RWPE2 (cell line): ENCODE data around the gene PITX3.

Experiments
- ATAC-seq: fragments of 200-7000 bp; cut with Tn5 transposase; 3 replicates; pipeline ENCODE4 v1.9.1; 2021; ENCODE audit warnings: low read depth
- DNase-seq: peaks from one replicate; pipeline ENCODE4 v3.0.0-alpha.2; 2020; ENCODE audit warnings: low spot score
- H3K27ac ChIP-seq: fragments of 450-650 bp; 2 replicates; pipeline ENCODE4 v1.5.1; 2017; ENCODE audit warnings: mild to moderate bottlenecking; ENCODE audit not compliant: poor library complexity, severe bottlenecking
- H3K27me3 ChIP-seq: fragments of 250-450 bp; sonication (Bioruptor Pico); 2 replicates; pipeline ENCODE4 v1.5.1; 2021; ENCODE audit warnings: mild to moderate bottlenecking, moderate library complexity; ENCODE audit not compliant: insufficient read depth, poor library complexity, severe bottlenecking
- H3K36me3 ChIP-seq: fragments of 250-450 bp; sonication (Bioruptor Pico); 2 replicates; pipeline ENCODE4 v1.5.1; 2020; ENCODE audit warnings: low read depth, mild to moderate bottlenecking, moderate library complexity
- H3K4me1 ChIP-seq: fragments of 250-450 bp; sonication (Bioruptor Pico); 2 replicates; pipeline ENCODE4 v1.5.1; 2021; ENCODE audit warnings: mild to moderate bottlenecking, moderate library complexity; ENCODE audit not compliant: insufficient read depth, poor library complexity, severe bottlenecking
- H3K4me3 ChIP-seq: fragments of 250-450 bp; sonication (Bioruptor Pico); 2 replicates; pipeline ENCODE4 v1.5.1; 2021; ENCODE audit warnings: mild to moderate bottlenecking, moderate library complexity; ENCODE audit not compliant: severe bottlenecking
- H3K9me3 ChIP-seq: fragments of 250-450 bp; sonication (Bioruptor Pico); 2 replicates; pipeline ENCODE4 v1.5.1; 2021; ENCODE audit warnings: mild to moderate bottlenecking, moderate library complexity; ENCODE audit not compliant: severe bottlenecking
- TF ChIP-seq, protein P1 (sequence below): fragments of 450-650 bp; IDR thresholded peaks from one replicate; pipeline ENCODE4 v1.5.1; 2017; ENCODE audit warnings: mild to moderate bottlenecking, moderate library complexity; ENCODE audit not compliant: poor library complexity, severe bottlenecking

Gene PITX3

DNA sequence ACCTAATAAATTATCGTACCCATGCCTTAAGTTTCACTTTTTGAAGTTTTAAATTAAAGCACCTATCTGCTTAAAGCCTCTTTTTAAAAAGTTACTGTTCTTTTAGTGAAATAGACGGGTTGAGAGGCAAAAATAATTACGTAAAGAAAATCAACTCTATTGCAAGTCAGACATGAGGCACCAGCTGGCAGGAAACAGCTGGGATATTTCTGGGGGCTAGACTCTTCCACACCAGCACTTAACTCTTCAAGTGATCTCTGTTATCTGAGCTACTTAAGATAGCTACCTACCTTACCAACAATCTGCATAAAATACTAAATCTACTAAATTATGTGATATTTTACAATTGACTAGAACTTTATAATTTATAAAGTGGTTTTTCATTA, 39.8 kb upstream of the PITX3 start:
- DNase-seq (no peak), ATAC-seq (no peak)
- Histone ChIP-seq H3K9me3 (no peaks in the 10 kb centered on the region), H3K27ac (peak overlapping the region; percentile 10), H3K4me1 (peaks cover 20% of the 10 kb centered on the region), H3K4me3 (no peak overlapping the region), H3K27me3 (no peaks in the 10 kb centered on the region), H3K36me3 (peaks cover 23% of the 10 kb centered on the region)
- TF ChIP-seq, protein P1, sequence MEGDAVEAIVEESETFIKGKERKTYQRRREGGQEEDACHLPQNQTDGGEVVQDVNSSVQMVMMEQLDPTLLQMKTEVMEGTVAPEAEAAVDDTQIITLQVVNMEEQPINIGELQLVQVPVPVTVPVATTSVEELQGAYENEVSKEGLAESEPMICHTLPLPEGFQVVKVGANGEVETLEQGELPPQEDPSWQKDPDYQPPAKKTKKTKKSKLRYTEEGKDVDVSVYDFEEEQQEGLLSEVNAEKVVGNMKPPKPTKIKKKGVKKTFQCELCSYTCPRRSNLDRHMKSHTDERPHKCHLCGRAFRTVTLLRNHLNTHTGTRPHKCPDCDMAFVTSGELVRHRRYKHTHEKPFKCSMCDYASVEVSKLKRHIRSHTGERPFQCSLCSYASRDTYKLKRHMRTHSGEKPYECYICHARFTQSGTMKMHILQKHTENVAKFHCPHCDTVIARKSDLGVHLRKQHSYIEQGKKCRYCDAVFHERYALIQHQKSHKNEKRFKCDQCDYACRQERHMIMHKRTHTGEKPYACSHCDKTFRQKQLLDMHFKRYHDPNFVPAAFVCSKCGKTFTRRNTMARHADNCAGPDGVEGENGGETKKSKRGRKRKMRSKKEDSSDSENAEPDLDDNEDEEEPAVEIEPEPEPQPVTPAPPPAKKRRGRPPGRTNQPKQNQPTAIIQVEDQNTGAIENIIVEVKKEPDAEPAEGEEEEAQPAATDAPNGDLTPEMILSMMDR: no peak

DNA sequence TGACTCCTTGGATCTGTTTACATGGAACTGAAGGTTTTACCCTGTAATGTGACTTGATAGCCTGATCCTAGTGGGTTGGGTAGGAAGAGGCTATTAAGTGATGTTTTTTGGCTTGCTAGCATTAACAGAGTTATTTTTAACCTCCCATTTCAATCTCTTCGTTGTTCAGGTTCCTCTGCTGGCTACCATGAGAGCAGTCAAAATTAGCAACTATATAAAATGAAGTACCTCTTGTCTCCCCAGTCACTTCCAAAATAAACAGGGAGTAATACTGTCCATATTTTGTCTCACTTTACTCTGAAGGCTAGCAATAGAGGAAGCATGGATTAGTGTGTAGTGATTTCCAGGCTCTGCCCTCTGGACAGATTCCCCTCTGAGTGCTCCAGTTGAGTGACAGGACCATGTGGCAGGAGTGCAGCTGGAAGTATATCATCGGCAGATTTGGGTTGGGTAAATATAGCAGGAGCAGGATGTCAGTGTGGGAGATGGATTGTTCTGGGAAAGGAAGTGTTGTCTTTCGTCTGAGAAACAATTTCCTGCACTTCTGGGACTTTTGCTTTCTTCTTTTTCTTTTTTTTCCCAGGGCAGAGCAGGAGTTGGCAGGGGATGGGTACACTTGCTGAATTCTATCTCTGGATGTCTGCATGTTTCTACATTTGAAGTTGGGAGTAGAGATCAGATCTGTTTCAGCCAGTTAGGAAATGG, 39.2 kb upstream of the PITX3 start:
- TF ChIP-seq, protein P1: no peak
- peaks cover 20% of the 10 kb centered on the region for H3K4me1 ChIP-seq
- DNase-seq (no peak), ATAC-seq (peak; percentile 47; the same call in 2 of the 3 replicates)
- H3K27me3 ChIP-seq: no peaks in the 10 kb centered on the region
- H3K36me3 ChIP-seq: peaks cover 23% of the 10 kb centered on the region
- H3K27ac ChIP-seq: peak overlapping the region; percentile 10
- H3K9me3 ChIP-seq: no peaks in the 10 kb centered on the region
- no peak overlapping the region for H3K4me3 ChIP-seq

DNA sequence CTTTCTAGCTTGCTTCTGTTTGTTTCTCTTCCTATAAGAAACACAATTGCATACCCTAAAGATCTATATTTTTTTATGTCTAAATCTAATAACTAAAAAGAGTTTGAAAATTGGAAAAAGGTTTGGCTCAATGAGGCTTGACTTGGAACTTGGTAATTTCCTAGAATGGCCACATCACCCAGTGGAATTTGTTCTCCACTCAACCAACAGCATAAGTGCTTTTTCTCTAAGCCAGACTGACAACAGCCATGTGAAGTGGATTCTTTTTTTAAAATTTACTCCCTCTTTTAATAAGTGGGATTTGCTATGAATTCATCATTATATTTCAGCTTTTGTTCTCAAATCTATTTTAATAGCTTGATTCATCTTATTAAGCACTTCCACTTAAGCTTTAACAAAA, 37.8 kb upstream of the PITX3 start:
- Histone ChIP-seq H3K4me1 (peaks cover 15% of the 10 kb centered on the region), H3K27me3 (no peaks in the 10 kb centered on the region), H3K36me3 (peaks cover 23% of the 10 kb centered on the region), H3K4me3 (no peak overlapping the region), H3K27ac (no peak overlapping the region), H3K9me3 (no peaks in the 10 kb centered on the region)
- DNase-seq: no peak
- no peak for ATAC-seq
- TF ChIP-seq, protein P1: no peak

DNA sequence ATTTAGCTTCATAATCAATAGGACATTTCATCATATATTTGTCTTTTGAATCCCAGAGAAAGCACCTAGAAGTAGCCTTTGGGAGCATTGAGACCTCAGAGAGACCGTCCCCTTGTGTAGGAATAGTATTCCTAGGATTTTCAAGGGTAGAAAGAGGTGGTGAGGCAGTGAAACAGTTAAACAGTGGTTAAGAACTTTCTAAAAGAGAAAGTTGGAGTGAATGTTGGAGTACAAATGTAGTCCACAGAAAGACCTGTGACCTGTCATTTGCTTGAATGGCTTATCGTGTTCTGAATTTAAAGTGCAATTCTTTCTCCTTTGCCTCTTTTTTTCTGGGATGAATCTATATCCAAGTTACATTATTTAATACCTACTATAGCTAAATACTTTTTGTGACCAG, 34.0 kb upstream of the PITX3 start:
- TF ChIP-seq, protein P1: no peak
- ATAC-seq (no peak), DNase-seq (no peak)
- H3K4me3 ChIP-seq: no peak overlapping the region
- peaks cover 32% of the 10 kb centered on the region for H3K36me3 ChIP-seq
- peaks cover 1% of the 10 kb centered on the region for H3K4me1 ChIP-seq
- no peaks in the 10 kb centered on the region for H3K27me3 ChIP-seq
- H3K9me3 ChIP-seq: no peaks in the 10 kb centered on the region
- no peak overlapping the region for H3K27ac ChIP-seq

DNA sequence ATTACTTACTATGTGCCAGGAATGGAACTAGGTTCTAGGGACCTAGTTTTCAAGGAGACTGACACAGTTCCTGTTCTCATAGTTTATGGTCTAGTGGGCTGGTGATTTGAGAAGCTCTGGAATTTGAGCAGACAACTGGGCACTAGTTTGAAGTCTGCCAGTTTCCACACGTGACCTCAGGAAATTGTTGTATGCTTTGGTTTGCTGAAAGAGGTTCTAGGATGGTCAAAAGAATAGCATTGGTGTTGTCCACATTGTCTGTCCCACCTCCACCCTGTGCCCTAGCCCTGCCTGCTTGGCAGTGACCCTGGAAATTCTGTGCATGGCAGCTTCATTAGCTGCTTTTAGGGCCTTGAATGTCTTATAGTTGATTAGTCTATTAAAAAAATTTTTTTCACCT, 32.8 kb upstream of the PITX3 start:
- Histone ChIP-seq H3K9me3 (no peaks in the 10 kb centered on the region), H3K27ac (no peak overlapping the region), H3K4me3 (no peak overlapping the region), H3K36me3 (peaks cover 30% of the 10 kb centered on the region), H3K4me1 (no peaks in the 10 kb centered on the region), H3K27me3 (no peaks in the 10 kb centered on the region)
- TF ChIP-seq, protein P1: no peak
- no peak for ATAC-seq
- DNase-seq: no peak
